SK-N-SH (cell line): ENCODE measurements around the gene USP2. TPM values are rescaled to one million over a fixed set of nuclear protein-coding genes. Genes with fewer than 3 reads are reported as not detected.

Source experiments
- CTCF ChIA-PET: fragments of 300-600, 350-600 bp; formaldehyde crosslinking; extraction: SDS; loops from one replicate; lab custom pipeline; 2021; lab: Yijun Ruan, JAX
- POLR2A ChIA-PET: fragments of 350-600 bp; sonication (Branson Sonifier 250); formaldehyde crosslinking; extraction: SDS; loops from one replicate; lab custom pipeline; 2020; ENCODE audit warnings: antibody characterized with exemption, inconsistent platforms; lab: Yijun Ruan, JAX
- DNase-seq: peaks from one replicate; pipeline ENCODE4 v3.0.0; 2012
- H2AFZ ChIP-seq: fragments of 200-600 bp; sonication (generic); 2 replicates; pipeline ENCODE4 v1.8.1; 2016; ENCODE audit warnings: antibody characterized with exemption, mild to moderate bottlenecking, low read depth
- H3F3A ChIP-seq: fragments of 200-600 bp; sonication (generic); replicated peaks from 2 replicates; pipeline ENCODE3; 2016; ENCODE audit warnings: antibody characterized with exemption, mild to moderate bottlenecking; ENCODE audit not compliant: insufficient read depth
- H3K27ac ChIP-seq, 2 experiments: fragments of 200-500 bp in 1 of 2; fragments of 200-600 bp in 1 of 2; sonication (Bioruptor generic) in 1 of 2; sonication (generic), shearing (Covaris generic) in 1 of 2; 2 replicates each; pipeline versions ENCODE4 v1.5.1 to v1.6.1; 2014 to 2016; ENCODE audit warnings: low read depth in 2 of 2, inconsistent platforms in 1 of 2, low read length in 1 of 2, mild to moderate bottlenecking in 1 of 2, mixed read lengths in 1 of 2
- H3K27me3 ChIP-seq: fragments of 200-600 bp; sonication (generic), shearing (Covaris generic); 2 replicates; pipeline ENCODE4 v1.6.1; 2016; ENCODE audit warnings: mixed run types; ENCODE audit not compliant: insufficient read depth
- H3K36me3 ChIP-seq, 2 experiments: fragments of 200-500 bp in 1 of 2; fragments of 200-600 bp in 1 of 2; sonication (Bioruptor generic) in 1 of 2; sonication (generic) in 1 of 2; replicated peaks in 1 of 2; 2 replicates each; pipeline versions ENCODE3 to v1.5.1; 2014 to 2016; ENCODE audit warnings: low read length in 1 of 2, mild to moderate bottlenecking in 1 of 2; ENCODE audit not compliant: insufficient read depth in 2 of 2, control insufficient read depth in 1 of 2
- H3K4me1 ChIP-seq, 2 experiments: fragments of 200-500 bp in 1 of 2; fragments of 200-600 bp in 1 of 2; sonication (Bioruptor generic) in 1 of 2; sonication (generic), shearing (Covaris generic) in 1 of 2; 2 replicates each; pipeline versions ENCODE4 v1.5.1 to v1.6.1; 2014 to 2016; ENCODE audit warnings: low read depth in 1 of 2, low read length in 1 of 2, mixed run types in 1 of 2; ENCODE audit not compliant: insufficient read depth in 2 of 2, control insufficient read depth in 1 of 2
- H3K4me2 ChIP-seq: fragments of 200-600 bp; sonication (generic), shearing (Covaris generic); 2 replicates; pipeline ENCODE4 v1.6.1; 2017; ENCODE audit warnings: mixed run types
- H3K4me3 ChIP-seq, 2 experiments: fragments of 200-500 bp in 1 of 2; fragments of 200-600 bp in 1 of 2; sonication (Bioruptor generic) in 1 of 2; sonication (generic), shearing (Covaris generic) in 1 of 2; 2 replicates each; pipeline versions ENCODE4 v1.5.1 to v1.8.1; 2014 to 2016; ENCODE audit warnings: low read depth in 2 of 2, inconsistent platforms in 1 of 2, low read length in 1 of 2, mild to moderate bottlenecking in 1 of 2, mixed read lengths in 1 of 2, moderate library complexity in 1 of 2
- H3K79me2 ChIP-seq: fragments of 200-600 bp; sonication (generic); 2 replicates; pipeline ENCODE4 v1.8.1; 2017; ENCODE audit warnings: mild to moderate bottlenecking; ENCODE audit not compliant: insufficient read depth
- H3K9ac ChIP-seq: fragments of 200-600 bp; sonication (generic); 2 replicates; pipeline ENCODE4 v1.6.1; 2017; ENCODE audit warnings: mixed run types
- H3K9me2 ChIP-seq: fragments of 200-600 bp; sonication (generic); 2 replicates; pipeline ENCODE4 v1.6.1; 2017; ENCODE audit warnings: mixed run types
- H3K9me3 ChIP-seq: fragments of 200-600 bp; sonication (generic); 2 replicates; pipeline ENCODE4 v1.6.1; 2017; ENCODE audit warnings: mixed run types, mild to moderate bottlenecking, moderate library complexity
- H4K20me1 ChIP-seq: fragments of 200-600 bp; sonication (generic); 2 replicates; pipeline ENCODE4 v1.6.1; 2017; ENCODE audit warnings: mild to moderate bottlenecking, mixed run types; ENCODE audit not compliant: insufficient read depth
- CHD2 ChIP-seq: fragments of 150-350 bp; IDR thresholded peaks from 2 replicates; pipeline ENCODE4 v1.6.1; 2018; ENCODE audit warnings: low read length; ENCODE audit not compliant: partially characterized antibody
- EZH2phosphoT487 ChIP-seq: fragments of 200-600 bp; sonication (generic); IDR thresholded peaks from 2 replicates; pipeline ENCODE4 v1.6.1; 2017; ENCODE audit warnings: low read depth, mixed run types, mild to moderate bottlenecking, antibody characterized with exemption, moderate library complexity, borderline replicate concordance
- FOXJ3 ChIP-seq: sonication (generic); formaldehyde crosslinking; IDR thresholded peaks from 2 replicates; pipeline ENCODE4 v1.5.1; 2020; ENCODE audit warnings: mild to moderate bottlenecking, missing genetic modification reagents
- GATA2 ChIP-seq: sonication (generic); formaldehyde crosslinking; IDR thresholded peaks from 2 replicates; pipeline ENCODE4 v1.5.0; 2020; ENCODE audit warnings: mild to moderate bottlenecking, missing genetic modification reagents
- MEF2A ChIP-seq: IDR thresholded peaks from 2 replicates; pipeline ENCODE4 v1.4.0; 2012; ENCODE audit warnings: low read depth, borderline replicate concordance
- NFIC ChIP-seq: IDR thresholded peaks from 2 replicates; pipeline ENCODE4 v1.4.0; 2012; ENCODE audit warnings: borderline replicate concordance
- RFX5 ChIP-seq: IDR thresholded peaks from 2 replicates; pipeline ENCODE4 v1.6.1; 2012; ENCODE audit warnings: mild to moderate bottlenecking, improper control_type of control experiment, low read length
- TCF12 ChIP-seq: IDR thresholded peaks from 2 replicates; pipeline ENCODE4 v1.4.0; 2012
- WGBS: methylation state at CpG from one replicate; pipeline ENCODE4 v1.1.6; 2017; ENCODE audit warnings: low lambda C conversion rate; 5-methylcytosine and 5-hydroxymethylcytosine counted together
- polyA plus RNA-seq, 3 experiments: library from polyadenylated mRNA; depleted of rRNA; stranded (reverse); fragments of >200 nt; gene quantifications; 2 replicates each; pipeline ENCODE4 v1.2.3, GENCODE V29; 2012
- TF ChIP-seq, protein P1 (sequence below): fragments of 200-600 bp; sonication (generic); IDR thresholded peaks from 2 replicates; pipeline ENCODE4 v1.6.1; 2017; ENCODE audit warnings: antibody characterized with exemption, mild to moderate bottlenecking, moderate library complexity
- TF ChIP-seq, protein P2 (sequence below): IDR thresholded peaks from 2 replicates; pipeline ENCODE4 v1.4.0; 2012; ENCODE audit warnings: low read depth
- TF ChIP-seq, protein P3 (sequence below): IDR thresholded peaks from 2 replicates; pipeline ENCODE4 v1.6.1; 2012; ENCODE audit warnings: mild to moderate bottlenecking, low read depth, low read length, moderate library complexity

USP2 gene
- polyA plus RNA-seq, 1 of the 3 experiments (the other 2 are of a cell fraction), result 0.97 TPM

DNA sequence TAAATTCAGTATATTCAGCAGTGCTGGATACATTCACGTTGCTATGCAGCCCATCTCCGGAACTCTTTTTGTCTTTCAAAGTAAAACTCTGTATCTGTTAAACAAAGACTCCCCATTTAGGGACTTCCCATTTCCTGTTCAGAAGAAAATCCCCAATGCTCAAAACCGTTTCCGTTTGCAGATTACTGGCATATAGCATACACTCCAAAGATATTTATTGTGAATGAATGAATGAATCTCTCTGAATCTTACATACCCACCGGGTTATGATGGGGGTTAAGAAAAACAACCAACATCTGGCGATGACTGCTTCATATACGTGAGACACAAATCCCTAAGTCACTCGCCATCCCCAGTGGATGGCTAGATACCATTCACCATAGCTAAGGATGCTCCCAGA lies 39.9 kb upstream of the USP2 start (continued):
- TF ChIP-seq, protein P1, sequence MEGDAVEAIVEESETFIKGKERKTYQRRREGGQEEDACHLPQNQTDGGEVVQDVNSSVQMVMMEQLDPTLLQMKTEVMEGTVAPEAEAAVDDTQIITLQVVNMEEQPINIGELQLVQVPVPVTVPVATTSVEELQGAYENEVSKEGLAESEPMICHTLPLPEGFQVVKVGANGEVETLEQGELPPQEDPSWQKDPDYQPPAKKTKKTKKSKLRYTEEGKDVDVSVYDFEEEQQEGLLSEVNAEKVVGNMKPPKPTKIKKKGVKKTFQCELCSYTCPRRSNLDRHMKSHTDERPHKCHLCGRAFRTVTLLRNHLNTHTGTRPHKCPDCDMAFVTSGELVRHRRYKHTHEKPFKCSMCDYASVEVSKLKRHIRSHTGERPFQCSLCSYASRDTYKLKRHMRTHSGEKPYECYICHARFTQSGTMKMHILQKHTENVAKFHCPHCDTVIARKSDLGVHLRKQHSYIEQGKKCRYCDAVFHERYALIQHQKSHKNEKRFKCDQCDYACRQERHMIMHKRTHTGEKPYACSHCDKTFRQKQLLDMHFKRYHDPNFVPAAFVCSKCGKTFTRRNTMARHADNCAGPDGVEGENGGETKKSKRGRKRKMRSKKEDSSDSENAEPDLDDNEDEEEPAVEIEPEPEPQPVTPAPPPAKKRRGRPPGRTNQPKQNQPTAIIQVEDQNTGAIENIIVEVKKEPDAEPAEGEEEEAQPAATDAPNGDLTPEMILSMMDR, result no peak
- TF ChIP-seq, protein P2, sequence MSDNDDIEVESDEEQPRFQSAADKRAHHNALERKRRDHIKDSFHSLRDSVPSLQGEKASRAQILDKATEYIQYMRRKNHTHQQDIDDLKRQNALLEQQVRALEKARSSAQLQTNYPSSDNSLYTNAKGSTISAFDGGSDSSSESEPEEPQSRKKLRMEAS, result no peak
- TF ChIP-seq NFIC (no peak), RFX5 (no peak), GATA2 (CRISPR knock-in tag) (no peak), TCF12 (no peak), EZH2phosphoT487 (no peak), FOXJ3 (CRISPR knock-in tag) (no peak)
- TF ChIP-seq, protein P3, sequence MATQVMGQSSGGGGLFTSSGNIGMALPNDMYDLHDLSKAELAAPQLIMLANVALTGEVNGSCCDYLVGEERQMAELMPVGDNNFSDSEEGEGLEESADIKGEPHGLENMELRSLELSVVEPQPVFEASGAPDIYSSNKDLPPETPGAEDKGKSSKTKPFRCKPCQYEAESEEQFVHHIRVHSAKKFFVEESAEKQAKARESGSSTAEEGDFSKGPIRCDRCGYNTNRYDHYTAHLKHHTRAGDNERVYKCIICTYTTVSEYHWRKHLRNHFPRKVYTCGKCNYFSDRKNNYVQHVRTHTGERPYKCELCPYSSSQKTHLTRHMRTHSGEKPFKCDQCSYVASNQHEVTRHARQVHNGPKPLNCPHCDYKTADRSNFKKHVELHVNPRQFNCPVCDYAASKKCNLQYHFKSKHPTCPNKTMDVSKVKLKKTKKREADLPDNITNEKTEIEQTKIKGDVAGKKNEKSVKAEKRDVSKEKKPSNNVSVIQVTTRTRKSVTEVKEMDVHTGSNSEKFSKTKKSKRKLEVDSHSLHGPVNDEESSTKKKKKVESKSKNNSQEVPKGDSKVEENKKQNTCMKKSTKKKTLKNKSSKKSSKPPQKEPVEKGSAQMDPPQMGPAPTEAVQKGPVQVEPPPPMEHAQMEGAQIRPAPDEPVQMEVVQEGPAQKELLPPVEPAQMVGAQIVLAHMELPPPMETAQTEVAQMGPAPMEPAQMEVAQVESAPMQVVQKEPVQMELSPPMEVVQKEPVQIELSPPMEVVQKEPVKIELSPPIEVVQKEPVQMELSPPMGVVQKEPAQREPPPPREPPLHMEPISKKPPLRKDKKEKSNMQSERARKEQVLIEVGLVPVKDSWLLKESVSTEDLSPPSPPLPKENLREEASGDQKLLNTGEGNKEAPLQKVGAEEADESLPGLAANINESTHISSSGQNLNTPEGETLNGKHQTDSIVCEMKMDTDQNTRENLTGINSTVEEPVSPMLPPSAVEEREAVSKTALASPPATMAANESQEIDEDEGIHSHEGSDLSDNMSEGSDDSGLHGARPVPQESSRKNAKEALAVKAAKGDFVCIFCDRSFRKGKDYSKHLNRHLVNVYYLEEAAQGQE, result no peak
- TF ChIP-seq, all 33 proteins: peak for 0

DNA sequence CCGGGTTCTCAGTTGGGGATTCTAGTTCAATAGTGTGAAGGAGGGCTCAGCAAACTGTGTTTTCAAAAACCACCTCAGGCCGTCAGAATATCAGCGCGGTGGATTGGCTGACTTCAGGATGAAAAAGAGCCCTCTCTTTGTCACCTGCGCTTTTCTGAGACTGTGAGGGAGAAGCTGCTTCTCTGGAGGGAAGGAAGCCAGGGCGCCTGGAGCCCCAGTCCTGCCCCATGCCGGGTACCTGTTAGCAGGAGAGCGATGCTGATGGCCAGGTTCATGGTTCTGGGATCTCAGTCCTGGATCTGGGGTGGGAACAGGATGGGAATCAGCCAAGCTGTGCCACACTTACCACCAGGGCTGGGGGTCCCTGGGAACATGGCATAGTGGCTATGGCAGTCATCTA lies 39.1 kb upstream of the USP2 start:
- Histone ChIP-seq H3F3A (peaks cover 32% of the 10 kb centered on the region), H3K4me2 (peak overlapping the region; percentile 90), H3K4me1 (peaks cover 29 to 59% of the 10 kb centered on the region in 2 experiments), H3K79me2 (peaks cover 45% of the 10 kb centered on the region), H3K9me2 (no peaks in the 10 kb centered on the region), H3K4me3 (peak overlapping the region; percentile 87 to 96; a peak in 1 of 4 replicates)
- no peak for TF ChIP-seq MEF2A
- TF ChIP-seq, protein P3, result no peak
- TF ChIP-seq CHD2, result no peak
- TF ChIP-seq RFX5, result no peak
- TF ChIP-seq, all 33 proteins: peak for 0
- Histone ChIP-seq H3K36me3 (peaks cover 22 to 33% of the 10 kb centered on the region in 2 experiments), H2AFZ (no peak overlapping the region), H3K27ac (no peak overlapping the region), H4K20me1 (peaks cover 38% of the 10 kb centered on the region), H3K9ac (peak overlapping the region; percentile 79; the same call in 1 of the 2 replicates), H3K27me3 (no peaks in the 10 kb centered on the region), H3K9me3 (no peaks in the 10 kb centered on the region)
- no peak for DNase-seq
- POLR2A ChIA-PET, result no interaction called here
- CTCF ChIA-PET, result interaction anchor here (2.8 to 6.2 kb wide), 2 partner anchors 54 to 64 kb away, joined by 13 to 60 read pairs; no protein-coding TSS in a partner anchor
- 94% methylated on average over 8 of the region's 8 CpGs for WGBS
